NCI-H2227 treated with DMSO at 0.1 percent for 48 hours (cell line): Measurements from ENCODE around the gene SH3BGRL.
A peak's percentile ranks its signal among the peaks of the same experiment; 100 is the strongest.

Source experiments
- DNase-seq: peaks from one replicate; lab custom pipeline; 2025; lab: John Stamatoyannopoulos, UW

SH3BGRL gene

DNA sequence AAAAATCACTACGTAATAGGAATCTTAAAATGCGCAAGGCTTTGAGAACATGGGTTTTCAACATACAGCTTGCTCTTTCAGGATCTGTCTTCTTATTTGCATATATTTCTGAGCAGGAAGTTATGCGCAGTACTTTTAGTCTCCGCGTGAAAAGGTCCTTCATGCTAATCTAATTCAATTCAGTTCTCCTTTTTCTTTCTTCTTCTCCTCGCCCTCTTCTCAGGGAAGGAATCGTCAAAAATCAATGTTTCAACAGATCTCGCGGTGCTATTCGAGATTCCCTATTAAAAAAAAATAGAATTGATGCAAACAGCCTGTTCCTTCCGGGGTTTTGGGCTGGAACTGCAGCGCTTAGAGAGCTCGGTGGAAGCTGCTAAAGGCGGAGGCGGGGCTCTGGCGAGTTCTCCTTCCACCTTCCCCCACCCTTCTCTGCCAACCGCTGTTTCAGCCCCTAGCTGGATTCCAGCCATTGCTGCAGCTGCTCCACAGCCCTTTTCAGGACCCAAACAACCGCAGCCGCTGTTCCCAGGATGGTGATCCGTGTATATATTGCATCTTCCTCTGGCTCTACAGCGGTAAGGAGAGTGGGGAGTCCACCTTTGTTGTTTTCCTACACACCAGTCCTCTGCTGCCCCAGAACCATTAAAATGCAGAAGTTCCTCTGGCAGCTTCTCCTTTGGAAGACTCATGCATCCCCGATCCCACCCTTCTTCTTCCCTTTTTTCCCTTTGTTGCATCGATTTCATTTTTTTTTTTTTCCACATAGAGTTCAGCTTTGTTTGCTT lies at the start of gene SH3BGRL, which contains the start of gene HMGN5:
SH3BGRL (plus strand) TSS at position 432 of the 785 bp plus-strand sequence; CDS start at position 531, 99 bp downstream.
HMGN5 (minus strand) TSS at position 243 of the 785 bp plus-strand sequence. CDS start 80,364 bp downstream, outside the sequence.
- peak; percentile 61 for DNase-seq

- no peak for DNase-seq
Measured at GRCh38 chrX:81168391-81168790, 33.5 kb upstream of the SH3BGRL start.

DNA sequence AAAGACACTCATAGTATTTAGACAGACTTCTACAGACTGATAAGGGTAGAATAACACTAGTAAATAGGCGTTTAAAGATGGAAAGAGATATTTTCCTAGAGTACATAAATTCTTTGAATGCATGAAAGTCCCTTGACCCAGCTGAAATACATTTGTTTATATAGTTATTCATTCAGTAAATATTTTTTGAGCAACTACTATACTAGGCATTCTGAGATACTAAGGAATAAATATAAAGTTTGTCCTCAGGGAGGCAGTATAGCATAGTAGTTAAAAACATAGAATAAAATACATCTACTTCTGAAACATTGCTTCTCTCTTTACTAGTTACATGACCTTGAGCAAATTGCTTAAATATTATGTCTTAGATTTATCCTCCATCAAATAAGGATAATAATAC lies 27.6 kb upstream of the SH3BGRL start:
- DNase-seq = no peak

- DNase-seq = no peak
Measured at GRCh38 chrX:81195259-81195658, 6.6 kb upstream of the SH3BGRL start.

DNA sequence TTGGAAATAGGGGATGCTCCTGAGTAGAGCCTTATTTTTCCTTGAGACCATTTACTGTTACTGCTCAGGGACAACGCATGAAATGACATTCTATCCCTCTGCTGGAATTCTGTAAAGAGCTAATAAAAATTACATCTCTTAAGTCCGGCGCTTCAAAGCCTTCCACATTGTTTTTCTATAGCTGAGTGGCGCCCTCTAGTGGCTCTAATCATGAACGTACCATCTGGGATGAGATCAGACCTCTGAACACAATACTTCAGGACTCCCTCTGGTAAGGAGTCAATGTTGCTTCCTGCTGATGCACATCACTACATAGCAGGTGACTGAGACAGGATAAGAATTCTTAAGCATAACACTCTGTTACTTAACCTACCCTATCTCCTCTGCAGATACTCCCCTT lies 6.2 kb upstream of the SH3BGRL start:
- DNase-seq = peak; percentile 2

GRCh38 chrX:81201071-81201470 lies 831 bp upstream of the SH3BGRL start:
- DNase-seq = no peak

DNA sequence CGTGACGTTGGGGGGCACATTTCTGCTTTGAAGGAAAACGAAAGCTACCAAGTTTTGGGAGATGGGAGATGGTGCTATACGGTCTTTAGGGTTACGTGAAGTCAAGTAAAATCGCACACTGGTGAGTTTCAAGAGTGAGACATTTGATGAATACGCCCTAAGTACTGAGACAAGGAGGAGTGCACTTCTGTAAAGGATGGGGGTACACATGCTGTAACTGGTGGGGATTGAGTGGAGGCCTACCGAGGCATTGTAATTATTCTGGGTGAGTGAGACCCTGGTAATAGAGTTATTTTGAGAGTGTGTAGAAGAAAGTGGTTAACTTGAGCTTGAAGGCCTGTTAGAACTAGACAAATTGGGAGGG lies 536 bp downstream of the SH3BGRL start:
- DNase-seq = no peak

DNA sequence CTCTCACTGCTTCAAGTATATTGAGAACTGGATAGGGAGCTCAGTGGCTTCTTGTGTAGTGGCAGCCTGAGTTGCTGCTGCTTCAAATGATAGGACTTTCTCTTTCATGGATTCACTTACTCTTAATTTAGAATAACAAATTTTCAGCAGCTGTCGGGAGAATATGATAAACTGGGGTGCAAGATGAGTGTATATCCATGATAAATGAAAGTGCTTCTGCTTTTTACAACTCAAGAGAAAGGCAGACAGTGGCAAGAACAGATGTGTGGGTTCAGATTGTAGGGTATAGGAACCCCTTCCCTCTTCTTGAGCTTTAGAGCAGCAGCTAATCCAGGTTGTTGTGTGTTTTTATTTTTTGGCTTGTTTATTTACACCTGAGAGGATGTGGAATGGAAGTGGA lies 1.0 kb downstream of the SH3BGRL start:
- no peak for DNase-seq

- no peak for DNase-seq
Measured at GRCh38 chrX:81205551-81205950, 3.6 kb downstream of the SH3BGRL start.

- no peak for DNase-seq
Measured at GRCh38 chrX:81206476-81206875, 4.6 kb downstream of the SH3BGRL start.

- no peak for DNase-seq
Measured at GRCh38 chrX:81208916-81209315, 7.0 kb downstream of the SH3BGRL start.

DNA sequence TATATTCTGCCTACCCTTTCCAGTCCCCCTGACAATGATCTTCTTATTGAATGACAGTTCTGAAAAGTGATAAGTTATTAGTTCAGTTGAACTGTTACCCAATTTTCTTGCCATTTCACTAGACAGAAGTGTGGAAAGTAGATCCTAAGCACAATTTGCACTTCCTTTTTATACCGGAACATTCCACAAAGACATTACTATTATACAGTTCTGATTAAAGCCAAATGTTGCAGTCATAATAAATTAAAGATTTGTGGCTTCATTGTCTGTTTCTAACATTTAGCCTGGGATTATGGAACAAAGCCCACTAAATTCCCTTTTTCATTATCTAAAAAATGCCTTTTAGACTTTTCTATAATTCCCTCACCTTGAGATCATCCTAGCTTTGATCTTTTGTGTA lies 13.8 kb downstream of the SH3BGRL start:
- no peak for DNase-seq

- DNase-seq = no peak
Measured at GRCh38 chrX:81229229-81229628, 27.3 kb downstream of the SH3BGRL start.

DNA sequence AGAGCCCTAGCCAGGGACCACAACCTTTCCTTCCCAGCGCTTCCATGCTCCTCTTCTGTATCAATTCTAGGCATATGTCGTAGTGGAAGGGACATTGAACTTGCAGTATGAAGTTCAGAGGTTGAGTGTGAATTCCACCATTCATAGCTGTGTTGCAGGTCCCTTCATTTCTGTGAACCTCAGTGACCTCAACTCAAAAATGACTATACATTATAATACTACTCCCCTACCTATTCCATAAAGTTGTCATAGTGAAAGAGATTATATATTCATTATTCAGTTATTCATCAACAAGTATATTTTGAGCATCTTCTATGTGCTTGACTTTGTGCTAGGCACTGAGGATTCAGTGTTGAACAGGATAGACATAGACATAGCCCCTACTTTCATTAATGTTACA lies 28.0 kb downstream of the SH3BGRL start:
- DNase-seq = no peak

DNA sequence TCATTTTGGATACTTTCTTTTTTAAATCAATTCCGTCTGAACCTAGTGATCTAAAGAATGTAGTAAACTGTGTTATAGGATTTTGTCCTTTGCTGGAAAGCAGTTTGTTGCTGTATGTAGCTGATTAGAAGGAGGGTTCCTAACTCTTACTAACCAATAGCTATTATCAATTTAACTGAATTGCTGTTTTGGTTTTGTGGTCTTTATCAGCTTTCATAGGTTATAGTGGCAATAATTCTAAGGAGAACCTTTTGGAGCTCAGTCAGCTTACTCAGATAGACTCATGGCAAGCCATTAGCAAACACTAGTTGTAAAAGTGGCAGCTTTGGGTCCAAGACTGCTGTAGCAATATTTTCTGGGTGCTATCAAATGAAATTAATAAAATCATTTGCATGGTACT lies 29.6 kb downstream of the SH3BGRL start:
- DNase-seq = no peak

GRCh38 chrX:81232218-81232617 lies 30.3 kb downstream of the SH3BGRL start:
- no peak for DNase-seq

DNA sequence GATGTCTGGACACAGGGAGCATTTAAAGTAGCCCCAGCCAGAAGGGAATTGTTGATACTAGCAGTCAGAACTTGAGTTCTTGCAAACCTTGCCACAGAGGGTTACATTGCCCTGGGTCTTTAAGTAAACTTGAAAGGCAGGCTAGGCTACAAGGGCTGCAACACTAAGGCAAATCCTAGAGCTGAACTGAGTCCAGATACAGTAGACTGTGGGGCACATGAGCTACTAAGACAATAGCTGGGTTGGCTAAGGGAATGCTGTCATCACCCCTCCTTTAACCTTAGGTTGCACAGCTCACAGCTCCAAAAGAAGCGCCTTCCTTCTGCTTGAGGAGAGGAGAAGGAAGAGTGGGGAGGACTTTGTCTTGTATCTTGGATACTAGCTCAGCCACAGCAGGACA lies 35.6 kb downstream of the SH3BGRL start:
- DNase-seq = no peak

DNA sequence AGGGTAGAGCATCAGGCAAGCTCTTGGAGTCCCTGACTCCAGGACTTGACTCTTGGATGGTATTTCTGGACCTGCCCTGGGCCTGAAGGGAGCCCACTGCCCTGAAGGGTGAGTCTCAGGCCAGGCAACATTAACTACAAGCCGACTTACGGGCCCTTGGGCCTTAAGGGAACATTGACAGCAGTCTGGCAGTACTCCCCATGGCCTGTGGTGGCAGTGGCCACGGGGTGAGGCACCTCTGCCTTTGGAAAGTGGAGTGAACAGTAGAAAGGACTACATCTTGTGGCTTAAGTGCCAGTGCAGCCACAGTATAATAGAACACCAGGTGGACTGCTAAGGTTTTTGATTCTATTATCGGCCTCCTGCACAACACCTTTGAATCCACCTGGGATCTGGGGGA lies 36.3 kb downstream of the SH3BGRL start:
- no peak for DNase-seq

DNA sequence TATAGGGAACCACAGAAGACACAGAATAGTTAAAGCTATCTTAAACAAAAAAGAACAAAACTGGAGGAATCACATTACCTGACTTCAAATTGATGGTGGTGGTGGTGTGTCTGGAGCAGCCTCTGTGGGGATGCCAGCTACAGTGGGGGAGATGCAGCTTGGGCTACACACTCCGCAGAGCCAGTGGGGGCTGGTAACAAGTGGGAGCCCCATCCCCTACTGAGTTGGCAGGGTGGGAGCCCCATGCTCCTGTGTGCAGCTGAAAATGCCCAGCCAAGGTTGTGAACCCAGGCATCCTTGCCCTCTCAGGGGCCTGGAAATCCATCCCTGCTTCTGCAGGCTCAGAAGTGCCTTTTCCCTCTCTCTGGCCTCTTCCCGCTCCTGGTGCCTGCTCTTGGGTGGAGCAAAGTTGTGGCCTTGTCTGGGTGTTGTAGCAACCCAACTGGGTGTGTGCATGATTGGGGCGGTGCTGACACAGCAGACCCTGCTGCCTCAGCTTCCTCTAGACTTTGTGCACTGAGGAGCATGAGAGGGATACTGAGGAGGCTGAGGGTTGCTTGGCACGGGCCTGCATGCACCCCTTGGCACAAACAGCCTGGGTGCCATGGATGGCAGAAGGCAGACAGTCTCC lies 38.9 kb downstream of the SH3BGRL start:
- no peak for DNase-seq

GRCh38 chrX:81241753-81242152 lies 39.9 kb downstream of the SH3BGRL start:
- no peak for DNase-seq

- no peak for DNase-seq
Measured at GRCh38 chrX:81255876-81256275, 54.0 kb downstream of the SH3BGRL start.

DNA sequence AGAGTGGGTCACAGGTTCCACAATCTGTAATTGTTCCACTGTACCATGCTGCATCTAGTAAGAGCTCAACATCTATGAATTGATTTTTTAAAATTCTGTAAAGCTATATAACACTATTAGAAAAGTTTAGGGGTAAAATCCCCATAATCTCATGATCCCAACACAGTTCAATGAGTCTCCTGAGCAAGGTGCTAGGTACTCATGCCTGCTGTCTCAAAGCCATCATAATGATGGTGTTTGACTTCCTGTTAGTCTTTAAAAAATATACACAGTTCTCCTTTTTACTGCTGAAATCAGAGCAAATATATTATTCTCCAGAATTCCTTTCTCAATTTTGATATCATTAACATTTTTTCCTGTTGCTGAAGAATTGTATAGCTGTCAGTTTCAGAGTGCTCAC lies 55.9 kb downstream of the SH3BGRL start:
- no peak for DNase-seq

DNA sequence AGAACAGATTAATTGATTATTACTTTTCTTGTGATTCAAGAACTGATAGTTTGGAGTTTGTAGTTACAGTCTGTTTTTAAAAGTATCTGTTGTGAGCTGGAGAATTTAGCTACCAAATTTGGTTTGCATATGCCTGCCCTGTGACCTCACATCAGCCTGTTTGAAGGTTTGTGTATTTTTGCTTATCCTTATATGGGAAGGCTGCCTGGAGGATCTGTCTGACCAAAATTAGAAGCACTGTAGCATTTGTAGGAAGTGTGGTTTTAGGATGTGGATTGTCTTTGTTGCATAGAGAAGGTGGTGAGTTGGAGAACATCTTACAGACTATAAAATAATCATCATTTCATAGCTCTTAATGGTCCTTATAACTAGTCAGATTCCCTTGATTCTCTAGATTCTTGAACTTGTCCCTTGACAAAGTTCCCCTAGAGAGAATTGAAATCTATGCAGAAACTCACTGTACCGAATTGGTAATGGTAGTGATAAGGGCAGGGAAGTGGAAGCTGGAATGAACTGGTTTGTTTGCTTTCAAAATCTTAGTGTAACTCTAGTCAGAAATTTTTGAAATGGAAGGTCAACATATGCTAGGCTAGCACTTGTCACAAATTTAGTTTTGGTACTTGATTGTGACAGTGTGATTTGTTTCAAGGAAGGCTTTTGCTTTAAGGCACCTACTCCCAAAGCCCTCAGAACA lies 57.3 kb downstream of the SH3BGRL start:
- DNase-seq = no peak
